ENCODE data around the gene USP22.

Gene USP22

DNA sequence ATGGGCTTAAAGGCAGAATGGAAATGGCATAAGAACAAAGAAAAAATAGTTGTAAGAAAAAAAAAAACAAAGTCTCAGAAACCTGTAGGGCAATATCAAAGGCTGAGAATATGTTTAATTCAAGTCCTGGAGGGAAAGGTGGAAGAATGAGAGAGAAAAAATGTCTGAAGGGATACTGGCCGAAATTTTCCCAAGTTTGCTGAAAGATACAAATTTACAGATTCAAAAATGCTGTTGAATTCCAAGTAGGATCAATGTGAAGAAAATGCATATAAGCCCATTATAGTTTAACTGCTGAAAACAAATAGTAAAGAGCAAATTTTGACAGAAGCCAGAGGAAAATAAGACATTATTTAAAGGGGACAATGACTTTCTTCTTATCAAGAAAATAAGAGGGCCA lies 6.6 kb upstream of the USP22 start:
- no peak for DNase-seq (ENCODE audit: low read depth)
- TF ChIP-seq MYC (IDR thresholded peaks at IDR 0.05; ENCODE audit: low read depth, low read length), result no peak
- TF ChIP-seq, protein P1, sequence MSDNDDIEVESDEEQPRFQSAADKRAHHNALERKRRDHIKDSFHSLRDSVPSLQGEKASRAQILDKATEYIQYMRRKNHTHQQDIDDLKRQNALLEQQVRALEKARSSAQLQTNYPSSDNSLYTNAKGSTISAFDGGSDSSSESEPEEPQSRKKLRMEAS (IDR thresholded peaks at IDR 0.05; ENCODE audit: low read depth, low read length), result no peak
- no peak for TF ChIP-seq POLR2A (IDR thresholded peaks at IDR 0.05; ENCODE audit: extremely low read depth, insufficient read length)
- TF ChIP-seq CTCF (IDR thresholded peaks at IDR 0.05; ENCODE audit: low read depth, low read length), result no peak
- H3K4me3 ChIP-seq (ENCODE audit: low read depth, low read length), result no peak overlapping the region

GRCh38 chr17:21046216-21046615 lies 3.4 kb upstream of the USP22 start:
- H3K4me3 ChIP-seq (ENCODE audit: low read depth, low read length), result no peak overlapping the region
- no peak for DNase-seq (ENCODE audit: low read depth)
- TF ChIP-seq MYC (IDR thresholded peaks at IDR 0.05; ENCODE audit: low read depth, low read length) (no peak), POLR2A (IDR thresholded peaks at IDR 0.05; ENCODE audit: extremely low read depth, insufficient read length) (no peak)

DNA sequence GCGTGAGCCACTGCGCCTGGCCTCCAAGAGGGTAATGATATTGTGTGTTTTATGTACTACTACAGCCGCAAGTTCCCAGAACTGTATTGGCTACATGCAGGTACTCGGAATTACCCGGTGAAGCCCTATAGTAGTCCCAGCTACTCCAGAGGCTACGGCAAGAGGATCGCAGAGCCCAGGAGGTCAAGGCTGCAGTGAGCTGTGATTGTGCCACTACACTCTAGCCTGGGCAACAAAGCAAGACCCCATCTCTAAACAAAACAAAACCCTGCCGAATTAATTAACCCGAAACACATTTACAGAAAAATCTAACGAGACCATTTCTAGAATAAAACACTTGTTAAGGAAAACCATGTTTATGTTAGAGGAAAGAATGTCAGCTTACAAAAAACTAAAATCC lies 2.2 kb upstream of the USP22 start:
- TF ChIP-seq, protein P1 (IDR thresholded peaks at IDR 0.05; ENCODE audit: low read depth, low read length), result no peak
- TF ChIP-seq POLR2A (IDR thresholded peaks at IDR 0.05; ENCODE audit: extremely low read depth, insufficient read length), result no peak
- no peak for TF ChIP-seq MYC (IDR thresholded peaks at IDR 0.05; ENCODE audit: low read depth, low read length)
- no peak for TF ChIP-seq CTCF (IDR thresholded peaks at IDR 0.05; ENCODE audit: low read depth, low read length)
- DNase-seq (ENCODE audit: low read depth), result no peak
- no peak overlapping the region for H3K4me3 ChIP-seq (ENCODE audit: low read depth, low read length)

DNA sequence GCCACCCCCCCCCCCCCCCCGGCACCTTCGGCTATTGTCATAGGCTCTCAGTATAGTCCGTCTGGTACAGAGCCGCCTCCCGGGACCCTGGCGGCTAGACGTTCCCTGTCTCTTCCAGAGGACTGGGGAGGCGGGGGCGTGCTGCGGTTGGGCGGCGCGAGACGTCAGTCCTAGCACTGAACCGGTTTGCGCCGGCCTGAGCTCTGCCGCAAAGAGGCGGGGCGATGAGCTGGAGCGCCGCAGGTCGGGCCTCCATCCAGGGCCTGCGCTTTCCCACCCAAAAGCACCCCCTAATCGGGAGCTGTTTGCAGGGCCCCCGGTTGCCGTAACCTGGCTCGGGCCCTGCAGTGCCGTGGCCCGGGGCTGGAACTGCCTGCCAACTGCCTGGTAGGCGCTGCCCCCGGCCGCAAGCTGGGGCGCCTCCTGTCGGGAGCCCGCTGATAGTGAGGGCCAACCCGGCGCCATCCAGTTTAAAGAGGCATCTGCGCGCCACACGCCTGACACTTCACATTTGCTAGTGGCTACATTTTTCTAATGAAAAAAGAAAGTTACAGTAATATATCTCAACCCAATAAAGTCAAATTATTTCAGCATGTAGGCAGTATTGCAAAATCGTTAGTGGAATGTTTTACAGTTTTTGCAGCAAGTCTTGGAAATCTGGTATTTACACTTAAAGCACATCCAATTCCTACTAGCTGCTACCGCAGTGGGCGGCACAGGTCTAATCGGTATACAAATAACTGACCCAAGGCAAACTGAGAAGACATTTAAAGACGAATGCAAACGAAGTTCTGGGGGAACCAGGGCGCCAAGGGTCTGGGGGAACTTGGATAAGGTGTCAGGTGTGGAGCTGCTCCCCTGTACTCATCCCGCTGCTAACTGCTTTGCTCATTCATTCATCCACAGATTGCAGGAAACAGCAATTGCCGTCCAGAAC lies 753 bp upstream of the USP22 start:
- H3K4me3 ChIP-seq (ENCODE audit: low read depth, low read length), result peak overlapping the region; percentile 68

DNA sequence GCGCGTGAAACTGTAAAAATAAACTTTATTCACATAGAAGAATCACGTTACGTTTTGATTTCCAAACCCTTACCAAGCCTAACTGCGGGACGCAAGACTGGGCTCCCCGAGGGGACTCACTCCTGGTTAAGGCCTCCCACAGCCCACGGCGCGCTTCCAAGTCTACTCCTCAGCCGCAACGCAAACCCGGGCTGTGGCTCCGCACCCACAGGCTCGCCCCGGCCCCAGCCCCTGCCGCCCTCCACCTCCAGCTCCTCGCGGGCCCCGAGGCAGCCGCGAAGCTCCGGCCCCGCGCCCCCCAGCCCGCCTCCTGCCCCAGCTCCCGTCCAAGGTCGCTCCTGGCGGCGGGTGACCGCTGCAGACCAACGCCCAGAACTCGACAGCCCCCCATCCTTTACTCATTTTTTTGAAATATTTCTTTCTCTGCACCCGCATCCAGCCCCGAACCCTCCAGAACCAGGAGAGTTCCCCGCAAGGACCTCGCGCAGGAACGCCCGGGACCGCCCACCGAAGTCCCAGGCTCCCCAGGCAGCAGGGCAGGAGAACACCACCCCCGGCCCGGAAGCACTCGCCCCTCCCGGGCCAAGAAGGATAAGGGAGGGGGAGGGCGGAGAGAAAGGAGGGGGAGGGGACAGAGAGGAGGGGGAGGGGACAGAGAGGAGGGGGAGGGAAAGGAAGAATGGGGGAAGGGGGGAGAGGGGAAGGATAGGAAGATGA lies 912 bp downstream of the USP22 start:
- TF ChIP-seq, protein P1 (IDR thresholded peaks at IDR 0.05; ENCODE audit: low read depth, low read length), result no peak
- TF ChIP-seq MYC (IDR thresholded peaks at IDR 0.05; ENCODE audit: low read depth, low read length) (no peak), CTCF (IDR thresholded peaks at IDR 0.05; ENCODE audit: low read depth, low read length) (no peak), POLR2A (IDR thresholded peaks at IDR 0.05; ENCODE audit: extremely low read depth, insufficient read length) (no peak)
- peak overlapping the region; percentile 81 for H3K4me3 ChIP-seq (ENCODE audit: low read depth, low read length)
- DNase-seq (ENCODE audit: low read depth), result peak; percentile 91

More for the DNA sequence above, 753 bp upstream of the USP22 start:
- peak; percentile 100 for DNase-seq (ENCODE audit: low read depth)
- TF ChIP-seq CTCF (IDR thresholded peaks at IDR 0.05; ENCODE audit: low read depth, low read length) (peak; percentile 81), MYC (IDR thresholded peaks at IDR 0.05; ENCODE audit: low read depth, low read length) (no peak; the same call in 1 of the 2 replicates), POLR2A (IDR thresholded peaks at IDR 0.05; ENCODE audit: extremely low read depth, insufficient read length) (peak; percentile 66)
- TF ChIP-seq, protein P1 (IDR thresholded peaks at IDR 0.05; ENCODE audit: low read depth, low read length), result no peak; the same call in none of the 2 replicates

Data from NB4 (cell line).